Panc1 (cell line): ENCODE data around the gene PCGF6.
"Not testable (repeated sequence)": the region's sequence is repeated elsewhere in the genome, so short reads cannot be mapped to it uniquely, and the experiment has no call there.

Experiments
- CTCF ChIP-seq: fragments of 450-650 bp; IDR thresholded peaks from 2 replicates; pipeline ENCODE4 v1.5.1; 2017; ENCODE audit warnings: mild to moderate bottlenecking
- POLR2AphosphoS5 ChIP-seq: IDR thresholded peaks from 2 replicates; pipeline ENCODE4 v1.6.1; 2012; ENCODE audit warnings: mild to moderate bottlenecking, low read depth, low read length, moderate library complexity
- SIN3A ChIP-seq: IDR thresholded peaks from 2 replicates; pipeline ENCODE4 v1.6.1; 2012; ENCODE audit warnings: low read depth, mild to moderate bottlenecking, low read length, moderate library complexity, borderline replicate concordance; ENCODE audit not compliant: insufficient read depth
- TCF7L2 ChIP-seq: IDR thresholded peaks from 2 replicates; pipeline ENCODE4 v1.6.1; 2011; ENCODE audit warnings: mild to moderate bottlenecking, low read depth, low read length, inconsistent platforms
- TF ChIP-seq, protein P1 (sequence below), 2 experiments: IDR thresholded peaks; 2 replicates each; pipeline ENCODE4 v1.6.1; 2011 to 2012; ENCODE audit warnings: low read depth in 2 of 2, control low read depth in 1 of 2, low read length in 1 of 2, mild to moderate bottlenecking in 1 of 2, moderate library complexity in 1 of 2; ENCODE audit not compliant: insufficient read depth in 1 of 2

DNA sequence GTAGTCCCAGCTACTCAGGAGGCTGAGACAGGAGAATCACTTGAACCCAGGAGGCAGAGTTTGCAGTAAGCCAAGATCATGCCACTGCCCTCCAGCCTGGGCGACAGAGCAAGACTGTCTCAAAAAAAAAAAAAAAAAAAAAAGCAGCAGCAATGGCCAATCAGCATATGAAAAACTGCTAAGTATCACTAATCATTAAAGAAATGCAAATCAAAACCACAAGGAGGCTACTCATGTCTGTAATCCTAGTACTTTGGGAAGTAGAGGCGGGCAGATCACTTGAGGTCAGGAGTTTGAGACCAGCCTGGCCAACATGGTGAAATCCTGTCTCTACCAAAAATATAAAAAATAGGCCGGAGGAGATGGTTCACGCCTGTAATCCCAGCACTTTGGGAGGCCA is 3.6 kb upstream of the PCGF6 start:
- TF ChIP-seq, protein P1, sequence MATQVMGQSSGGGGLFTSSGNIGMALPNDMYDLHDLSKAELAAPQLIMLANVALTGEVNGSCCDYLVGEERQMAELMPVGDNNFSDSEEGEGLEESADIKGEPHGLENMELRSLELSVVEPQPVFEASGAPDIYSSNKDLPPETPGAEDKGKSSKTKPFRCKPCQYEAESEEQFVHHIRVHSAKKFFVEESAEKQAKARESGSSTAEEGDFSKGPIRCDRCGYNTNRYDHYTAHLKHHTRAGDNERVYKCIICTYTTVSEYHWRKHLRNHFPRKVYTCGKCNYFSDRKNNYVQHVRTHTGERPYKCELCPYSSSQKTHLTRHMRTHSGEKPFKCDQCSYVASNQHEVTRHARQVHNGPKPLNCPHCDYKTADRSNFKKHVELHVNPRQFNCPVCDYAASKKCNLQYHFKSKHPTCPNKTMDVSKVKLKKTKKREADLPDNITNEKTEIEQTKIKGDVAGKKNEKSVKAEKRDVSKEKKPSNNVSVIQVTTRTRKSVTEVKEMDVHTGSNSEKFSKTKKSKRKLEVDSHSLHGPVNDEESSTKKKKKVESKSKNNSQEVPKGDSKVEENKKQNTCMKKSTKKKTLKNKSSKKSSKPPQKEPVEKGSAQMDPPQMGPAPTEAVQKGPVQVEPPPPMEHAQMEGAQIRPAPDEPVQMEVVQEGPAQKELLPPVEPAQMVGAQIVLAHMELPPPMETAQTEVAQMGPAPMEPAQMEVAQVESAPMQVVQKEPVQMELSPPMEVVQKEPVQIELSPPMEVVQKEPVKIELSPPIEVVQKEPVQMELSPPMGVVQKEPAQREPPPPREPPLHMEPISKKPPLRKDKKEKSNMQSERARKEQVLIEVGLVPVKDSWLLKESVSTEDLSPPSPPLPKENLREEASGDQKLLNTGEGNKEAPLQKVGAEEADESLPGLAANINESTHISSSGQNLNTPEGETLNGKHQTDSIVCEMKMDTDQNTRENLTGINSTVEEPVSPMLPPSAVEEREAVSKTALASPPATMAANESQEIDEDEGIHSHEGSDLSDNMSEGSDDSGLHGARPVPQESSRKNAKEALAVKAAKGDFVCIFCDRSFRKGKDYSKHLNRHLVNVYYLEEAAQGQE (IDR thresholded peaks at IDR 0.05; ENCODE audit: insufficient read depth in 1 of 2, low read depth in 2 of 2, low read length in 1 of 2): not testable (repeated sequence)
- not testable (repeated sequence) for TF ChIP-seq CTCF, POLR2AphosphoS5, SIN3A, TCF7L2
